Measurements from ENCODE around the gene THEM5. TPM values are rescaled to one million over a fixed set of nuclear protein-coding genes. Genes with fewer than 3 reads are reported as not detected.

Gene THEM5
- total RNA-seq, 1 experiment from 2014 or later = not detected

DNA sequence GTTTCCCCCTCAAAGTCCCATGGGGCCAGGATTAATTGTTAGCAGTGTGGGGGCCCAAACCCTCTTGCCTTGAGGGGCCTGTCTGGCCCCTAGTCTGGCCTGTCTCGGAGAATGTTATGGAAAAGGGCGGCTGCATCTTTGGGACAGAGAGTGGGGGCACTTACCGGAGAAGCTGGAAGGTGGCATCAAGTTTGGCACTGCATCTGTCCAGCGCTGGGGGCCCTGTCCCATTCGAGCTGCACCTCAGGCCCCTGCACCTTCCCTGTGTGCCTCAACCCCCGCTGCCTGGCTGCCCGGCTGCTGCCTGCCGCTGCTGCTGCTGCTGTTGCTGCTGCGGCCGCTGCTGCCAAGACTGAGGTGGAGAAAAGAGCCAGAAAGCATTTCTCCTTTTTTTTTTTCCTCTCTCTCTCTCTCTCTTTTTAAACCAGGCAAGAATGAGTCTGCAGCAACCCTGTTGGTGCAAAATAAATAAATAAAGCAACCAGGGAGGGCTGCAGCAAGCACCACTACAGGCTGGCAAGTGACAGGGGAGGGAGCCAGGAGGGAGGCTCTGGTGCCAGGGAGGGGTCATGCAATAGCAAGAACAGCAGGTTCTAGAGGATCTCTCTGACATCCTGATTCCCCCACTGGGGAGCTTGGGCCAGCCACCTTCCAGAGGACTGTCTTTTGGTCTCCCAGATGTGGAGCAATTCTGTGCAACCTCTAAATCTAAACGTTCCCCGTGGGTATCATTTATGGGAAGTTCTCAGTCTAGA, 48.3 kb downstream of the THEM5 start, which contains the start of gene LINGO4:
TSS of gene LINGO4 (minus strand) at position 354 of the 755 bp plus-strand sequence. CDS start 2,715 bp downstream, outside the sequence.
- TF ChIP-seq CEBPB (IDR thresholded peaks at IDR 0.05; ENCODE audit: low read depth) = no peak
- TF ChIP-seq ATF3 (IDR thresholded peaks at IDR 0.05) = no peak
- no peak for TF ChIP-seq FOSL1 (IDR thresholded peaks at IDR 0.05; ENCODE audit: low read depth)
- no peak for TF ChIP-seq ELF1 (IDR thresholded peaks at IDR 0.05; ENCODE audit: borderline replicate concordance, low read depth)
- TF ChIP-seq, protein P1, sequence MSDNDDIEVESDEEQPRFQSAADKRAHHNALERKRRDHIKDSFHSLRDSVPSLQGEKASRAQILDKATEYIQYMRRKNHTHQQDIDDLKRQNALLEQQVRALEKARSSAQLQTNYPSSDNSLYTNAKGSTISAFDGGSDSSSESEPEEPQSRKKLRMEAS (IDR thresholded peaks at IDR 0.05) = no peak
- TF ChIP-seq POLR2AphosphoS5 (IDR thresholded peaks at IDR 0.05; ENCODE audit: low read depth, low read length) = no peak
- TF ChIP-seq, protein P2, sequence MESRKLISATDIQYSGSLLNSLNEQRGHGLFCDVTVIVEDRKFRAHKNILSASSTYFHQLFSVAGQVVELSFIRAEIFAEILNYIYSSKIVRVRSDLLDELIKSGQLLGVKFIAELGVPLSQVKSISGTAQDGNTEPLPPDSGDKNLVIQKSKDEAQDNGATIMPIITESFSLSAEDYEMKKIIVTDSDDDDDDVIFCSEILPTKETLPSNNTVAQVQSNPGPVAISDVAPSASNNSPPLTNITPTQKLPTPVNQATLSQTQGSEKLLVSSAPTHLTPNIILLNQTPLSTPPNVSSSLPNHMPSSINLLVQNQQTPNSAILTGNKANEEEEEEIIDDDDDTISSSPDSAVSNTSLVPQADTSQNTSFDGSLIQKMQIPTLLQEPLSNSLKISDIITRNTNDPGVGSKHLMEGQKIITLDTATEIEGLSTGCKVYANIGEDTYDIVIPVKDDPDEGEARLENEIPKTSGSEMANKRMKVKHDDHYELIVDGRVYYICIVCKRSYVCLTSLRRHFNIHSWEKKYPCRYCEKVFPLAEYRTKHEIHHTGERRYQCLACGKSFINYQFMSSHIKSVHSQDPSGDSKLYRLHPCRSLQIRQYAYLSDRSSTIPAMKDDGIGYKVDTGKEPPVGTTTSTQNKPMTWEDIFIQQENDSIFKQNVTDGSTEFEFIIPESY (IDR thresholded peaks at IDR 0.05; ENCODE audit: extremely low read depth, insufficient replicate concordance, low read length) = no peak
- intact Hi-C loops (cut with micrococcal nuclease) = no loop called here
- H3K4me3 ChIP-seq (replicated peaks in 1 of 2; ENCODE audit: low read depth in 1 of 2, low read length in 2 of 2) = no peak within 1 kb of the TSS
- RAD21 ChIA-PET (ENCODE audit: low non-redundant PET in 1 of 2, low total read pairs in 2 of 2, uncharacterized antibody in 2 of 2, unreplicated experiment in 2 of 2) = no interaction called here
- no peaks in the 10 kb centered on the region for H4K20me1 ChIP-seq (ENCODE audit: insufficient read depth)
- no peaks in the 10 kb centered on the region for H3K9me3 ChIP-seq (ENCODE audit: control insufficient read depth in 1 of 2, insufficient read depth in 1 of 2, low read depth in 1 of 2, low read length in 2 of 2)
- CTCF ChIA-PET = no interaction called here
- no peak within 1 kb of the TSS for H3K4me2 ChIP-seq (ENCODE audit: low read length)
- peaks cover 30% of the 10 kb centered on the region; the same call in 1 of the 2 replicates for H3K27me3 ChIP-seq (ENCODE audit: insufficient read depth, low read length)
- no peaks in the 10 kb centered on the region for H3K36me3 ChIP-seq (ENCODE audit: control insufficient read depth in 1 of 2, insufficient read depth in 2 of 2, low read length in 2 of 2)
- no peaks in the 10 kb centered on the region for H3K79me2 ChIP-seq (ENCODE audit: insufficient read depth, low read length)
- H3K27ac ChIP-seq (ENCODE audit: low read depth, low read length) = no peak within 1 kb of the TSS
- H2AFZ ChIP-seq (ENCODE audit: low read depth, low read length, poor library complexity, severe bottlenecking) = no peak within 1 kb of the TSS
- ATAC-seq (no peak), DNase-seq (ENCODE audit: low read depth, low spot score) (no peak)
- no peaks in the 10 kb centered on the region for H3K9me2 ChIP-seq (ENCODE audit: insufficient read depth)
- no peaks in the 10 kb centered on the region for H3K4me1 ChIP-seq (ENCODE audit: control insufficient read depth in 1 of 2, insufficient read depth in 2 of 2, low read length in 2 of 2)
- H3K9ac ChIP-seq (ENCODE audit: low read length) = no peak within 1 kb of the TSS
- POLR2A ChIA-PET = no interaction called here
- BruUV-seq (replicated peaks) = no TSS peak
